Measurements from ENCODE around the gene C5orf46.
"Not testable (repeated sequence)": the region's sequence is repeated elsewhere in the genome, so short reads cannot be mapped to it uniquely, and the experiment has no call there.

Gene C5orf46

DNA sequence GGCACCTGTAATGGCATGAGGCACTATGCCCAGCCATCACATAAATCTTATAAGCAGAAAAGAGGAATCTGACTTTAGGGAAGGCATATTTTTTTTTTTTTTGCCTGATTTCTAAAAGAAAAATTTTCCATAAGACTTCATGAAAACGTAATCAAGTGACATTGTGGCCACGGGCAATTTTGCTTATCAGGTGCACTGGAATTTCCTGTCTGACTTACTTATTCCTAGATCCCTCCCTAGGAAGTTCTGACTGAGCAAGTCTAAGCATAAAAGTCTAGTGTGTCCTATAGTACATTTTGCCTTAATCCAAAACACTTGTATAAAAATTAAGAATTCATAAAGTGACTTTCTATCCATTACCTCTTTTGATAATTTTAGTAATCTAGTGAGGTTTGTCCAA, 12.5 kb downstream of the C5orf46 start:
- DNase-seq: peak; percentile 25

DNA sequence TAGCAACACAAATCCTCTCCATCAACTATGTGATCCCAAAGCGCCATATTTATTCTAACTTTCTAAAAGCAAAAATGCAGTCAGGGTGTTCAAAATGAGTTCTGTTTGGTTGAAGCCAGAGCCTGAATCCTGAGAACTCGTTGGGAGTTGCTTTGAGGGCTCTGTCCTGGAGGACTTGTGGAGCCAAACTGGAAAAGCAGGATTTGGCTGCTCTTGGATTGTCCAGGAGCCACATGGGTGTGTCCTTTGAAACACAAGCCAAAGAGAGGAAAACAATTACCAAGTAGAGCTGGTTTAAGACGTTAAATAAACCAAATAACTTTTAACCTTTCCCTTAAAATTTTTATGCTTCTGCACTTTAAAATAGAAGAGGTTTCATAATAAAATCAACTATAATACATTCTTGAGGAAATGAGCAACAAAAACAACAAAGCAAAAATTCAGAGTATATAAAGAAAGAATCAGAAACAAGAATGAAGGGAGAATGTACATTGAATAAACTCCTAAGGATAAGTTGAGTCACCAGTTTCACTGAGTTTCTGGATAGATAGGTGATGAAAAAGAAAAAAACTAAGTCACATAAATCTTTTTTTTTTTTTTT, 13.5 kb downstream of the C5orf46 start:
- peak; percentile 71 for DNase-seq

DNA sequence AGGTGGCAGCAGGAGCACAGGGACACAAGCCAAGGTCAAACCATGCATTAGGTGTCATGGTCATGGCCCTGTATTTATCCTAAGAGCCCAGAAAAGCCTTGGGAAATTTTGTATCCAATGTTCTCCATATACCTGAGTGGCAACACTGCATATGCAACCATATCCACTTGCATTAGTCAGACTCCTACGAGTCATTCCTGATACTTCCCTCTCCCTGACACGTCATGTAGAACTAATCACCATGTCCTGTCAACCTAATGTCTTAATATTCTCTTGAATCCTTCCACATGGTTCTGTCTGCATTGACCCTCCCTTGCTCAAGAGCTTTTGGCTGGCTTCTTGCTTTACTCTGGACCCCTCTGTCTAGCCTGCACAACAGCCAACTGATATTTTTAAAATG, 18.4 kb downstream of the C5orf46 start:
- DNase-seq: peak; percentile 56

DNA sequence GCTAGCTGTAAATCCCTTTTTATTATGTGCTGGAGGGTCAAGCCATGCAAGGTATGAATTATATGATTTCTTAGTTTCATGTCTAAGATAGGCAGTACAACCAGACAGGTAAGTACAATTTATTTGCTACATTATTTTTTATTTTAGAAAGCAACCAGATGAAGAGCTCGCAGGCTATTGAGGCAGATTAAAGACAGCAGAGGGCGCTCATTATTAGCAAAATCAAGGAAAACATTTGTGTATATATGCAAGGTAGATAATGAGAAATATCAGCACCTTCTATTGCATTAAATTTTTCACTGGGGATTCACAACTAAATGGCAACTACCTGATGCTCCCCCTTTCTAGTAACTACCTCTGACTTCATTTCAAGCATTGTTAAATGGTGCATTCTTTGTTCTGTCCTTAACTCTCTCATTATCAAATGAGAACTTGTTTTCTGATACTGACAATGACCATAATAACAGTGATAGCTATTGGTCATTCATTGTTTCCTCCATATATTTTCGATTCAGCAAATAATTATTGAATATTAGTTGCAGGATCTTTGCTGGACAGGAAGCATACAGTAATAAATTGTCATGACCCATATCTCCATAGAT, 19.2 kb downstream of the C5orf46 start:
- DNase-seq: no peak

DNA sequence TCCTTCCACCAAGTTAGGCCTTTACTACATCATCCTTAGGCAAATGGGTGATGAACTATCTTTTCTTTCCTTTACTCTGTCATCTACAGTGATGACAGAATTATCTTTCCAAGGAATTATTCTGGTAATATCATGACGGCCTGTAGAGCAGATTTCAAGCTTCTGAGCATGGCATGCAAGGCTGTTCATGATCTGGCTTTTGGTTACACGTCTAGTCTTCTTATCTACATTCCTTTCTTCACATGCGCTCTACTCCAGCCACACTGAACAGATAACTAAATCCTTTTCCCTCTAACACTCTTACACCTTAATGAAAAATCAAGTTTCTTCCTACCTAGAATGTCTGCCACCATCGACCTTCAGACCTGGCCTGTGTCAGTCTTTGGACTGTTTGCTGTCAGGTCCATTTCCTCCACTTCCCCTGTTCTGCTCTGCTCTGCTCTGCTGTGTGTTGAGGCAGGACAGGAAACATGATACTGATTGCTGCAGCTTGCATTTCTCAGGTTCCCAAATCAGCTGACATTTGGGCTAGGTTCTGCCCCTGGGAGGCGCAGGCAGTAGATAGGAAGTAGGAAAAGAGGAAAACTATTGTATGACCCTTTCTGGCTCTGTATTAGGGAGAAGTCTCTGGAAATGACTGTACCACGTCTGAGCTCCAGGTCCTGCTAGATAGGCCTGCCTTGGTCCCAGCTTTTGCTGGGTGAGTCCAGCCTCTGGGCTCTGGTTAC, 23.6 kb downstream of the C5orf46 start:
- no peak for DNase-seq

DNA sequence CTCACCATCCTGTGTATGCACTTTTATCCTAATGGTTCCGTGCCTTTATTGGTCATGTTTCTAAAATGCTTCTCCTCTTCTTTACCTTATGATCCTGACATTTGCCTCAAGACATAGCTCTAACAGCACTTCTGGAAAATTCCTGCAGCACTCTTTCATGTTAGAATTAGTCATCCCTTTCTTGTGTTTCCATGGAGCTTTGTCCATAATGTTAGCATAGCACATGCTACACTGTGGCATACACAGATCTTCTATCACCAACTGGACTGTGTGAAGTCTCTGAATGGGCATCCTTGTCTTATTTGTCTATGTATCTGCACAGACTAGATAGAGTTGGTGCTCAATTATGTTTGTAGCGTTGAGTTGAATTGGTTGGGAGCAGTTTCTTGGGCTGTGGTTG, 25.9 kb downstream of the C5orf46 start:
- no peak for DNase-seq

DNA sequence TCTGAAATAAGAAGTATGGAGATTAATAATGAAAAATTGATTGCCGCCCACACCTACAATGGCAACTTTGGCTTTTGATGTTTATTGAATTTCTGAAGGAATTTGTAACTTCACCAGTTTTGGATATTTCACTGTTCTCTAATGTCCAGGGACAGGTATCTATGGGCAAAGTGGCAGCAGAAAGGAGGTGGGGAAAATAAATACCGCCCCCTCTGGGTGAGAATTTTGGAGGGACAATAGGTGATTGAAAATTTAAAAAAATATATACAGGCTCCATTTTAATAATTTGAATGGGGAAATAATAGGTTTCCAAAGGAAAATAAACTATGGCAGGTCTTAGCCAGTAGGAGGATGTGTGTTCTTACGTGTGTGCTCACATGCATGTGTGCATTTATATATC, 26.6 kb downstream of the C5orf46 start:
- DNase-seq: no peak

DNA sequence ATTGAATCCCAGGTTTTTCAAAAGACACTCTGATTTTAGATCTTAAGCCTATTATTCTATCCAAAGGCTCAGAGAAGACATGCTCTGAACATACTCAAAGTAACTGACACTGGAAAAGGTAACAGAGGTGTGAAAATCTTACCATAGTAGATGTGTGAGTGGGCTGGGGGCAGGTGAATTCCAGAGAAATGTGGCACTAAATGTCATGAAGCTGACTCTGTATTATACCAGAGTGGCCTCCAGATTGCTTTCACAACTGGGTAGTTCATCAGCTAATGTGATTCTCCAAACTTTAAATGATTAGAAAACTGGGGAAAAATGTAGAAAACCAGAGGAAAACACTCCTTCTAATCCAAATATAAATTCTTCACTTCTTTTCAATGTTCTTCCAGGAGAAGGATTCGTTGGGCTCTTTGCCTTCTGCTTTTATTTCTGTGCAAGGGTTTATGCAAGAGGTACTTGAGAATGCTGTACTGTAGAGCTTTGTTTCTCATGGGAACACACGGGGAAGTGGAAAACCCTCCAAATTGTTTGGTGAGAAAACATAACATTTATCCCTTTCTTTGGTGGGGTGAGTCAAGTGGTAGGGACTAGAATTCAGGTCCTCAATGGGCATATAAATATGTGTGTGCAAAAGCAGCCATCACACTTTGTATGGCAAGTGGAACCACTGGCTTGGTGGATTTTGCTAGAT, 28.1 kb downstream of the C5orf46 start, which contains the start of gene SCGB3A2:
Gene SCGB3A2 (plus strand): TSS at position 646 of the 694 bp plus-strand sequence. CDS start 93 bp downstream, outside the sequence.
- no peak for DNase-seq

DNA sequence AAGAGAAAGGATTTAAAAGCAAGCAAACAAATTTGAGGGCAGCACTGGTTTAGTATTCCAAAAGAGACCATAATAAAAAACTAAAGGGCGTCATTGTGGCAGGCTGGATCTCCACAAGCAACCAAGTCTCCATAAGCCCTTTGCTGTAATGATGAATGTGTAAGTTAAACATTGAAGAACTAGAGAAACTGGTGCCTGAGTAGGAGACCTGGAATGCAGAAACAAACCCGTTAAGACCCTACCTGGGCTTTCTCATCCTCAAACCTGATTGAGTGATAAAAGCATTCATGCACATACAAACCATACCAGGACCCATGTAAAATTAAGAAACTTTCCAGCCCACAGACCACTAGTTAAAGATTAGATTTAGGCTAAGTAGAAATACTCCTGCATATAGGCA, 29.7 kb downstream of the C5orf46 start:
- no peak for DNase-seq

DNA sequence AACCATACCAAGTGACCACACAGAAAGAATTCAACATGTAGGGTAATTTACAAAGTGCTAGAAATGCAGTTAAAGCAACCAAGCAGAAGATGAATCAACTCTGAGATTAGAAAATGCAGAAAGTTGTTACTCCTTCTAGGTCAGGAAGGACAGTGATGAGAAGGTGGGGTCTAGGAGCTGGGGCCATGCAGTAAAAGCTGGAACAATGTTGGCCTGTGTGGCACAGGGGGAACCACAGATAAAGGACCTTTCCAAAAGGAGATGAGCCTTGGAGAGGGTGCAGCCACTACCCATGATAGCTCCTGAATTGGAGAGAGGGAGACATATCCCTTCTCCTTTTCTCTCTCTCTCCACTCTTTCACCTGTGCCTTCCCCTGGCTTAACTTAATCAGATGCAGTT, 30.2 kb downstream of the C5orf46 start:
- no peak for DNase-seq

DNA sequence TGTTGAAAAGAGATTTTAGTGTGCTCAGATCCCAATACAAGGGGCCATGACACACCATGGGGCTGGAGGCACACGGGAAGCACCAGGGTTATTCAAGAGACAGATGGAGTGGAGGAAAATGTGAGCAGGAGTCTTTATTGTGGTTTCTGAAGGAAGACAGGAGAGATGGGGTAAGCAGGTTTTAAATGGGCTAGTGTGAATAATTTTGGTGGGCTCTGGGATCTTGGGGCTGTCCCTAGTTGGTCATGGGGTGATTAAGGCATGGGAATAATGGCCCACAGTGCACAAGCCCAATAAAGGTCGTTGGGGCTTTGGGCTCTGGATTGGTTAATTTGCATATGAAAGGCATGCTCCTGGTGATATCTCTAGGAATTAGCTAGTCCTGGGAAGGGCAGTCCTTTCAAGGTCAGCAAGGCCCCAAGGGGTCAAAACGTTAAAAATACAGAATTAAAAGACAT, 31.4 kb downstream of the C5orf46 start:
- no peak for DNase-seq

DNA sequence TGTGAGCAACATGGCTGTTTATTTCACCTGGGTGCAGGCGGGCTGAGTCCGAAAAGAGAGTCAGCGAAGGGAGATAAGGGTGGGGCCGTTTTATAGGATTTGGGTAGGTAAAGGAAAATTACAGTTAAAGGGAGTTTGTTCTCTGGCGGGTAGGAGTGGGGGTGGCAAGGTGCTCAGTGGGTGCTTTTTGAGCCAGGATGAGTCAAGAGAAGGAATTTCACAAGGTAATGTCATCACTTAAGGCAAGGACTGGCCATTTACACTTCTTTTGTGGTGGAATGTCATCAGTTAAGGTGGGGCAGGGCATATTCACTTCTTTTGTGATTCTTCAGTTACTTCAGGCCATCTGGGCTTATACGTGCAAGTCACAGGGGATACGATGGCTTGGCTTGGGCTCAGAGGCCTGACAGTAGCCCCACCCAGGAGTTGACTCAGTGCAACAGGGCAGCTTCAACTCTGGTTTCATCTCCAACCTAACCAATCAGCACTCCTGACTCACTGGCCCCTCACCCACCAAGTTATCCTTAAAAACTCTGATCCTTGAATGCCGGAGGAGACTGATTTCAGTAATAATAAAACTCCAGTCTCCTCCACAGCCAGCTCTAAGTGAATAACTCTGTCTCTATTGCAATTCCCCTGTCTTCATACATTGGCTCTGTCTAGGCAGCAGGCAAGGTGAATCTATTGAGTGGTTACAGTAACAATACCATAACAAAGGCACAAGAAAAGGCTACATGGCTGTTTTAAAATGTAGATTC, 32.0 kb downstream of the C5orf46 start:
- DNase-seq: not testable (repeated sequence)

DNA sequence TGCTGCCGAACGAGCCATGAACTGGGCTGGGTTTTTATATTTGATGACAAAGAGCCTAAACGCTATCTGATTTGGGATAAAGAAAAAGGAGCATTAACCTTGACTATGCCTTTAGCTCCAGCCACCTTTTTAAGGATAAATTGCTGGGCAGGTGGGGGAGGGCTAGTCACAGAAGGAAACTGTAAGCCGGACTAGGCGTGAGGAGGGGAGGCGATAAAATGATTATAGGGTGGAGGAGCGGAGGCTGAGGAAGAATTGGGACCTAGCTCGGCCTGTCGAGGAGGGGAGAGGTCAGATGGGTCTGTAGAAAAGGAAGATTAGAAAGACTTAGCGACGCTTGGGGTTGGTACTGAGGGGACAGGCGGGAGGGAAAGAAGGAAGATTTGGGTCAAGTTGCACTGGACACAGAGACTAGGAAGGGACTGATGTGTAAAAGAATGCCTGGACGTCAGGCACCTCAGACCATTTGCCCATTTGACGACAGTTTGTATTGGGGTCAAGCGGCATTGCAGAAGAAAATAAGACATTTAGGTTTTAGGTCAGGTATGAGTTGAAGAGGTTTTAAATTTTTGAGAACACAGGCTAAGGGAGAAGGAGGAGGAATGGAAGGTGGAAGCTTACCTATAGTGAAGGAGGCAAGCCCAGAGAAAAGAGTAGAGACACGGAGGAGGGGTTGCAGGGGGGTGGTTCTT, 33.4 kb downstream of the C5orf46 start:
- not testable (repeated sequence) for DNase-seq

DNA sequence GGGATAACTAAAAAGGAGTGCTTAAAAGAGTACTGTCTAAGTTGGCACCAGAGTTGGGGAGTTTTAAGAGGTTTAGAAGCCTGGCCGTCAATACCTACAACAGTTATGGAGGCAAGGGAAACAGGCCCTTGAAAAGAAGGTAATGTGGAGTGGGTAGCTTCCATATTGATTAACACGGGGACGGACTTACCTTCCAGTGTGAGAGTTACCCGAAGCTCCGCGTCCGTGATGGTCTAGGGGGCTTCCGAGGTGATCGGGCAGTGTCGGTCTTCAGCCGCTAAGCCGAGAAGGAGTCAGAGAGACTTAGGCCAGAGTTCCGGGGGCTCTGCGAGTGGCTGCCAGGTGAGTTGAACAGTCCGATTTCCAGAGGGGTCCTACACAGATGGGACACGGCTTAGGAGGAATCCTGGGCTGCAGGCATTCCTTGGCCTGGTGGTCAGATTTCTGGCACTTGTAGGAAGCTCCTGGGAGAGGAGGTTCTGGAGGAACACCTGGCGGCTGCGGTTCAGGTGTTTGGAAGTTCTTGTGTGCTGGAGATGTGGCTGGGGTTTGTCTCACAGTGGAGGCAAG, 34.3 kb downstream of the C5orf46 start:
- DNase-seq: not testable (repeated sequence)

DNA sequence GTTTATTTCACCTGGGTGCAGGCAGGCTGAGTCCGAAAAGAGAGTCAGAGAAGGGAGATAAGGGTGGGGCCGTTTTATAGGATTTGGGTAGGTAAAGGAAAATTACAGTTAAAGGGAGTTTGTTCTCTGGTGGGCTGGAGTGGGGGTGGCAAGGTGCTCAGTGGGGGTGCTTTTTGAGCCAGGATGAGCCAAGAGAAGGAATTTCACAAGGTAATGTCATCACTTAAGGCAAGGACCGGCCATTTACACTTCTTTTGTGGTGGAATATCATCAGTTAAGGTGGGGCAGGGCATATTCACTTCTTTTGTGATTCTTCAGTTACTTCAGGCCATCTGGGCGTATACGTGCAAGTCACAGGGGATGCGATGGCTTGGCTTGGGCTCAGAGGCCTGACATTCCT, 36.4 kb downstream of the C5orf46 start:
- not testable (repeated sequence) for DNase-seq

DNA sequence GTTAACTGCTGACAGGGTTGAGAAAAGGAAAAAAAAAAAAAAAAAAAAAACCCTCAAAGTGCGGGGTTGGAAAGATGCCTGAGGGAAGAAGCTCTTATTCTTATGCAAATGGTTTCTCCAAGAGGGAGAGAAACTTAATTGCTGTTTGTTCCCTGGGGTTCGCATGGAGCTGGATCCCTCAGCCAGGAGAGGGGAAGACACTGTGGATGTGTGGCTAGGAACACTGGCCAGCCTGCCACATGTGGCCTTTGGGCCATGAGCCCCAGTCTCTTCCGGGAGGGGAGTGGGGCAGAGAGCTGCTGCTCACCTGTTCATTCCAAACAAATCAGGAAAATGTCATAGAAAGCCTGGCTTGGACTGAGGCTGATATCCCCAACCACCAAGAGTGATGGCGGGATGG, 37.2 kb downstream of the C5orf46 start:
- no peak for DNase-seq

DNA sequence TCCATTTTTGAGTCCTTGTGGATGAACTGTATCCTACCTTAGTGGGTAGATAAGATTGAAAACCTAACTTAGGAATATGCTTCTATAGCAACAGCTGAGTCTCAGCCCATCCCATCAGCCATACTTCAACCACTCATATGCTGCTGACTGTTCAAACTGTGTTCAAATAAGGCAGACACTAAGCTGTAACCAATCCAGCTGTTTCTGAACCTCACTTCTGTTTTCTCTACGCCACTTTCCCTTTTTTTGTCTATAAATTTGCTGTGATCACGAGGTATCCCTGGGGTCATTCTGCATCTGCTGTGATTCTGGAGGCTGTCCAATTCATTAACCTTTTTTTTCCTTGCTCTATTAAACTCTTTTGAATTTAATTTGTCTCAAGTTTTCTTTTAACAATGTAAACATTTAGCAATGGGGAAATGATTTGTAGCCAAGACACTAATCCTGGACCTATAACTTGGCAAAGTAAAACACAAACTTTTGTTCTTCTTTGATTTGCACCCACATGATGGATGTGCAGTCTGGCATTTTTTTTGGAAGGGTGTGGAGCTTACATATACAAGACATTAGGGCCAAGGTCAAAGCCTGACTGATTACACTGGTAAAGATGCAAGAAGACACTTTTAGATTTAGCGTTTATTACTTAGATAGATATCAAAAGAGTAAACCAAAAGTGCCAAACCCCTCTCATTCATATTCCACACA, 42.7 kb downstream of the C5orf46 start:
- no peak for DNase-seq

DNA sequence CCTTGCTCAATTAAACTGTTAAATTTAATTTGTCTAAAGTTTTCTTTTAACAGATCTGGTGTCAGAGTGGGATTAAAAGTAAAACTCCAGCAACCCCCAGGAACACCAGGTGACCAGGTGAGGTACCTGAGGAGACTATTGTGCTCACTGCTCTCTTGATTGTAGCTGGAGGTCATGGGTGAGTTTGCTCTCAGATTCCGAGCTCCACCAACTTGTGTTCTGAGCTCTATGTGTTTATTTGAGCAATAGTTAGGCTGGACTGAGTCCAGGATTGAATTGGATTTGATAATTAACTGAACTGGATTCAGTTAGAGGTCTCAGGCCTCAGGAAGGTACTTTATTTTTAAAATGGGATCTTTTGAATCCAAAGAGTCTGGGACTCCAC, 45.7 kb downstream of the C5orf46 start:
- DNase-seq: no peak

DNA sequence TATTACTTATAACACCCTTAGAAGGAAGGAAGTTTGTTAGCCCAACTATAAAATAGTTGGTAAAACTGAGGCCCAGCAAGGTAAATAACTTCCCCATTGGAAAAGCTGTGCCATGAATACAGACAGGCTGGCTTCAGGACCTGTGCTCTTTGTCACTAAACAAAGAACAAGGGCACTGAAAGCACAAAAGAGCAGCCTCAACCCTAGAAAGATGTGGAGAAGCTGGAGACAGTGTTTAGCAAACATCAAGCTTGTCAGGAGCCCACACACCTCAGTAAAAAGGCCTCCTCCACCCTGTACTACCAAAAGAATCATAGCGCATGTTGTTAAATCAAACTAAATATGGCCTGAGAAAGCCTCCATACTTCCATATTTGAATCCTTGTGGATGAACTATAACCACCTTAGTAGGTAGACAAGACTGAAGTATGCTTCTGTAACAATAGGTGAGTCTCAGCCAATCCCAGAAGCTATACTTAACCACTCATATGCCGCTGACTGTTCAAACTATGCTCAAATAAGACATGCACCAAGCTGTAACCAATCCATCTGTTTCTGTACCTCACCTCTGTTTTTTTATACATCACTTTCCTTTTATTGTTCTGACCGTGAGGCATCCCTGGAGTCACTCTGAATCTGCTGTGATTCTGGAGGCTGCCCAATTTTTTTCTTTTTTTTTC, 46.2 kb downstream of the C5orf46 start:
- DNase-seq: no peak

DNA sequence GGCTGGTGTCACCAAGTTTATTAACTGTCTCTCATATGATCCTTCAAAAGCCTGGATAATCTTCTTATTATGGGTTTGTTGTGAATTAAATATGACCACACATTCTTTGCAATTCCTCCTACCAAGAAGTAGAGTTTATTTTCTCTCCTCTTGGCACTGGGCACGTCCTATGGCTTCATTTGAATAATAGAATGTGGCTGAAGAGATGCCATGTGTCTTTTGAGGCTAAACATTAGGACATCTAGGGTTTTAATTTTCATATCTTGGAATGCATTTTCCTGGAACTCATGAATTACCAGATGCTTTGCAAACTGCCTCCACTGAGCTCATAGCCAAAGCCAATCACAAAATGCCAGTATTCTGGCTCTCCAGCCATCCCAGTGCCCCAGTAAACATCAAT, 47.8 kb downstream of the C5orf46 start:
- no peak for DNase-seq
